Adipocyte (in vitro differentiated cells): Measurements from ENCODE around the gene SARDH.

ENCODE experiments used
- DNase-seq: peaks from one replicate; pipeline ENCODE4 v3.0.0-alpha.2; 2015; ENCODE audit warnings: low read depth
- H3K27me3 ChIP-seq: replicated peaks from 2 replicates; pipeline ENCODE4 v1.7.0; 2013; ENCODE audit warnings: mild to moderate bottlenecking, low read length, moderate library complexity; ENCODE audit not compliant: control insufficient read depth, insufficient read depth
- H3K36me3 ChIP-seq: 2 replicates; pipeline ENCODE4 v1.7.0; 2013; ENCODE audit warnings: low read length, mild to moderate bottlenecking, moderate library complexity; ENCODE audit not compliant: control insufficient read depth, insufficient read depth, severe bottlenecking
- H3K4me1 ChIP-seq: 2 replicates; pipeline ENCODE4 v1.7.0; 2013; ENCODE audit warnings: mild to moderate bottlenecking, low read length, moderate library complexity; ENCODE audit not compliant: control insufficient read depth, insufficient read depth
- H3K4me3 ChIP-seq: 2 replicates; pipeline ENCODE4 v1.7.0; 2013; ENCODE audit warnings: mild to moderate bottlenecking, low read length, moderate library complexity
- H3K9ac ChIP-seq: 2 replicates; pipeline ENCODE4 v1.7.0; 2013; ENCODE audit warnings: mild to moderate bottlenecking, low read length, moderate library complexity
- H3K9me3 ChIP-seq: 2 replicates; pipeline ENCODE4 v1.7.0; 2013; ENCODE audit warnings: mild to moderate bottlenecking, low read length, moderate library complexity; ENCODE audit not compliant: control insufficient read depth

Gene SARDH

GRCh38 chr9:133638076-133638475, 100.1 kb downstream of the SARDH start:
- no peaks in the 10 kb centered on the region for H3K36me3 ChIP-seq
- no peak overlapping the region for H3K9ac ChIP-seq
- H3K27me3 ChIP-seq: peaks cover 84% of the 10 kb centered on the region
- H3K4me1 ChIP-seq: no peaks in the 10 kb centered on the region
- no peak overlapping the region for H3K4me3 ChIP-seq
- no peaks in the 10 kb centered on the region for H3K9me3 ChIP-seq
- DNase-seq: no peak

DNA sequence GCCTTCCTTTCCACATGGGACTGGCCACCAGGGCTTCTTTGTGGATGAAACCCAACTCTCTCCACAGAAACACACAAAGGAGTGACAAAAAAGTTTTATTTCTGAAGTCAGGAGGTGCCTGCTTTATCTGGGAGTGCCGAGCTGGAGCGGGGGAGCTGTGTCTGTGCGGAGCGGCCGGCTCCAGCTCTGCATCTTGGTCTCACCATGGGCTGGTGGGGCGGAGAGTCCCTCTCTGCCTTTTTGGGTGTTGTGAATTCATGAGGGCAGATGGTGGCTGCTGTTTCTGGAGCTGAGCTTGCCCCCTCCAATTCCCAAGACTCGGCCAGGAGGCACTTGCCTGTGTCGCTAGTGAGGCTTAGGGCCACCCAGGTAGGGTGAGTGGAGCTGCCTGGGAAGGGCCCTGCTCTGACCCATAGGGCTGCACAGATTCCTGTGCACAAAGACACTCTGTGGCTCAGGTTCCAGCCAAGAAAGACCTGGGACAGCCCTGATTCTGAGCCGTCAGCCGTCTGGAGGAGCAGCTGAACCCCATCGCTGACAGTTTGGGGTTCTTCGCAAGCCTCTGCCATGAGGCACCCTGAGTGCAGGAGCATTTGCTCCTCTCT, 100.6 kb downstream of the SARDH start:
- peaks cover 83% of the 10 kb centered on the region for H3K27me3 ChIP-seq
- H3K4me3 ChIP-seq: no peak overlapping the region
- DNase-seq: no peak
- no peaks in the 10 kb centered on the region for H3K36me3 ChIP-seq
- H3K4me1 ChIP-seq: no peaks in the 10 kb centered on the region
- no peaks in the 10 kb centered on the region for H3K9me3 ChIP-seq
- H3K9ac ChIP-seq: no peak overlapping the region

DNA sequence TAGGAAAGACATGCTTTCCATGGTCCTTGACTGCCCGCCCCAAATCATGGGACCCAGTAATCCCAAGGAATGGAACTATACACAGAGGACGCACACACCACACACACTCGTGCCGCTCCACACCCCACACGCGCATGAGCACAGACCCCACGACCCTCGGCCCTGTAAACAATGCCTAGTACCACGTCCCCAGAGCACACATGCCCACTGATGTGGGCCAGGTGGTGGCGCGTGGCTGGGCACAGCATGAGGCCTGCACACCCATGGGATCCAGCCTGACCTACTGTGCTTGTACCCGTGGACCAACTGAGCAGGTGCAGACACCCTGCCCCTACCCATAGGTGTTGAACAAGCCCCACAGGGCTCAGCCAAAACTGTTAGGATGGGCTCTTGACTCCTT, 101.2 kb downstream of the SARDH start:
- DNase-seq: no peak
- peaks cover 81% of the 10 kb centered on the region for H3K27me3 ChIP-seq
- no peaks in the 10 kb centered on the region for H3K36me3 ChIP-seq

GRCh38 chr9:133635533-133636531, 102.3 kb downstream of the SARDH start, which contains the start of gene DBH:
DBH (plus strand) TSS chr9:133636363; CDS start chr9:133636372, 9 bp downstream.
- H3K4me1 ChIP-seq: no peaks in the 10 kb centered on the region
- no peak within 1 kb of the TSS for H3K9ac ChIP-seq
- H3K9me3 ChIP-seq: no peaks in the 10 kb centered on the region
- H3K4me3 ChIP-seq: no peak within 1 kb of the TSS
- H3K36me3 ChIP-seq: no peaks in the 10 kb centered on the region
- H3K27me3 ChIP-seq: peaks cover 82% of the 10 kb centered on the region
- DNase-seq: no peak

More for the DNA sequence above, 101.2 kb downstream of the SARDH start:
- H3K4me3 ChIP-seq: no peak overlapping the region
- H3K9ac ChIP-seq: no peak overlapping the region
- H3K4me1 ChIP-seq: no peaks in the 10 kb centered on the region
- H3K9me3 ChIP-seq: no peaks in the 10 kb centered on the region

DNA sequence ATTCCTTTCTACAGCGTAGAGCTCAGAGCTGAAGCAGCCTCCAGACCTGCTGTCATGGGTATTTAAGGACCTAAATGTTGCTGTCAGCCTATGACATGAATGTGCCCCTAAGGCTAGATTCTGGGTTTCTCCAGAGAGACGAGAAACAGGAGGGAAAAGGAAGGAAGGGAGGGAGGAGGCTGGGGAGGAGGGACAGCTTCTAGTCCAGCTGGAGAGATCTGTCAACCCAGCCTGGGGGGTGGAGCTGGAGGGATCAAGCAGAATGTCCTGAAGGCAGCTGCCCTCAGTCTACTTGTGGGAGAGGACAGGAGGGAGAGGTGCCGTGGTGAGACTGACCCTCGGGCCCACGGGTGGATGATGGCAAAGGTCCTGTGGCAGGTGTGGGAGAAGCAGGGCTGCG, 103.1 kb downstream of the SARDH start:
- no peaks in the 10 kb centered on the region for H3K36me3 ChIP-seq
- no peak overlapping the region for H3K9ac ChIP-seq
- no peaks in the 10 kb centered on the region for H3K4me1 ChIP-seq
- no peak for DNase-seq
- no peak overlapping the region for H3K4me3 ChIP-seq
- peaks cover 77% of the 10 kb centered on the region for H3K27me3 ChIP-seq
- no peaks in the 10 kb centered on the region for H3K9me3 ChIP-seq

GRCh38 chr9:133634081-133634691, 104.0 kb downstream of the SARDH start:
- Histone ChIP-seq H3K9ac (no peak overlapping the region), H3K4me3 (no peak overlapping the region), H3K36me3 (no peaks in the 10 kb centered on the region), H3K27me3 (peaks cover 73% of the 10 kb centered on the region), H3K9me3 (no peaks in the 10 kb centered on the region), H3K4me1 (no peaks in the 10 kb centered on the region)
- no peak for DNase-seq

GRCh38 chr9:133633681-133634080, 104.5 kb downstream of the SARDH start:
- Histone ChIP-seq H3K4me3 (no peak overlapping the region), H3K36me3 (no peaks in the 10 kb centered on the region), H3K9me3 (no peaks in the 10 kb centered on the region), H3K4me1 (no peaks in the 10 kb centered on the region), H3K27me3 (peaks cover 75% of the 10 kb centered on the region), H3K9ac (no peak overlapping the region)
- DNase-seq: no peak

DNA sequence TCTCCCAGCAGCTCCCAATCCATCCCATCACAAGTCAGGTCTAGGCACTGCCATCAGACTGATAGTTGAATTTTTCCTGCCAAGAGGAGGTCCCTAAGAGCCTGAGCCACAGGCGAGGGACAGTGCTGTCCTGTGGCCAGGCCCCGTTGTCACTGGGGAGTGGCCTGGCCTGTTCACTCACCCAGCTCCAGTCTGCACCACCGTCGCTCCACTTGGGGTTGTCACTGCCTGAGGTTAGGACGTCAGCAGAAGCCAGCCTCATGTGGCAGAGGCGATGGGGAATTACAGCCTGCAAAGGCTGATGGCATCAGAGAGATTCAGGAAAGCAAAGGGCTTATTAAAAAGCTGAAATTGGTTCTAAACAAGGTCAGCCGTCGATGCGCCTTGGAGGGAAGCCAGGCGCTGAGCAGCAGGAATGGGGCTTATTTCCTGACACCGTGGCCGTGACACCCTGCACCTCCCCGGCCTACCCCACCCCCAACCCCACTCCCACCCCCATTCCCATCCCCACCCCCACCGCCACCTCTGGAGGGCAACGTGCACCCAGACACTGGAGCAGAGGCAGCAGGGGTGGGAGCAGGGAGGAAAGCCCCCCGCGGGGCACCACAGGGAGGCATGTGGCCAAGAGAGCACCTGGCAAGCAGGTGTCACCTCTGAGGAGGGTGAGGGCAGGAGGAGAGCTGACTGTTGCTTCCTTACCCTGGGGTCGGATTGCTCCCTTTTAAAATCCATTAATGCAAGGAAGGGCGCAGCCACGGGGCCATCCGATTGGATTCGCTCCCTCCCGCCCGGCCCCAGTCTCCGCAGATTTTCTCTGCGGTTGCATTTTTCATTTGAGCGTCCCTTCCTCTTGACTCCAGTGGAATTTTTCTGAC, 105.1 kb downstream of the SARDH start:
- H3K4me3 ChIP-seq: no peak overlapping the region
- H3K9me3 ChIP-seq: peaks cover 4% of the 10 kb centered on the region
- no peaks in the 10 kb centered on the region for H3K36me3 ChIP-seq
- H3K27me3 ChIP-seq: peaks cover 78% of the 10 kb centered on the region
- H3K9ac ChIP-seq: no peak overlapping the region
- H3K4me1 ChIP-seq: no peaks in the 10 kb centered on the region
- no peak for DNase-seq

GRCh38 chr9:133631111-133631510, 107.0 kb downstream of the SARDH start:
- H3K27me3 ChIP-seq: peaks cover 76% of the 10 kb centered on the region
- DNase-seq: no peak

DNA sequence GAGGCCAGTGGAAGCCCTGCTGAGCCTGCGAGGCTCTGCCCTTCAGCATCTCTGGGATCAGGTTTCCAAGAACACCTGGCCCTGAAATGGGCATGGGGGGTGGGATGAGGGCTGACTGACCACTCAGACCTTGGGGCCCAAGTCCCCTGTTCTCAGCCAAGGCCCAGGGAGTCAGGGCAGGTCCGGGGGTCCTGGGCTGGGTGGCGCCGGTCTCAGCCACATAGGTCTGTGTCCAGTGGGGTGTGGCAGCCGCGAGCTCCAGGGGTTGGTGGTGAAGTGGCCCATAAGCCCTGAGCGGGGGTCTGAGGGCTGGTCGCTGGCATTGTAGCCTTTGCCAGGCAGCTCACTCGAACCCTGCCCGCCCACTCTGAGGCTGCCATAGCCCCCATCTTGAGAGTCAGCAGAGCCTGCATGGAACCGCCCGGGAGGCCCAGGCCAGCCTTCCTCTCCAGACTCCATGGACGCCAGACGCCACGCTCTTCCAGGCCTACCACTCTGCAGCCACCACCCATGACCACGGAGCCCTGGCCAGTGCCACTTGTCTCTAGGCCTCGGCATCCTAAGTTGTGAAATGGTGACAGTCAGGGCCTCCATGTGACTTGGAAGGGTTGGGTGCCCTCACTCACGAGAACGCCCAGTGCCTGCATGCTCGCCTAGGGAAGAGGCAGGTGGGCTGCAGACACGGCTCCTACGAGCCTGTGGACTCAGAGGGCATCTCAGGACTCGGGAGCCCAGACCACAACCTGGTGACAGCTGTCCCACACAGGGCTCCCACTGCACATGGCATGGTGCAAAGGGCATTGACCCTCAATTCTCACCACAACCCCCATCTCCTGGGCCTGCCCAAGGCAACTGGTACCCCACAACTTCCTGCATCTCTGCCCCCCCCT, 108.7 kb downstream of the SARDH start:
- Histone ChIP-seq H3K36me3 (no peaks in the 10 kb centered on the region), H3K4me1 (no peaks in the 10 kb centered on the region), H3K9ac (no peak overlapping the region), H3K9me3 (peaks cover 35% of the 10 kb centered on the region), H3K27me3 (peaks cover 66% of the 10 kb centered on the region), H3K4me3 (no peak overlapping the region)
- DNase-seq: no peak

More at GRCh38 chr9:133631111-133631510, 107.0 kb downstream of the SARDH start:
- H3K36me3 ChIP-seq: no peaks in the 10 kb centered on the region
- no peak overlapping the region for H3K9ac ChIP-seq
- peaks cover 22% of the 10 kb centered on the region for H3K9me3 ChIP-seq
- no peaks in the 10 kb centered on the region for H3K4me1 ChIP-seq
- no peak overlapping the region for H3K4me3 ChIP-seq
